ENCODE results near the gene QTRT2.

The QTRT2 gene

DNA sequence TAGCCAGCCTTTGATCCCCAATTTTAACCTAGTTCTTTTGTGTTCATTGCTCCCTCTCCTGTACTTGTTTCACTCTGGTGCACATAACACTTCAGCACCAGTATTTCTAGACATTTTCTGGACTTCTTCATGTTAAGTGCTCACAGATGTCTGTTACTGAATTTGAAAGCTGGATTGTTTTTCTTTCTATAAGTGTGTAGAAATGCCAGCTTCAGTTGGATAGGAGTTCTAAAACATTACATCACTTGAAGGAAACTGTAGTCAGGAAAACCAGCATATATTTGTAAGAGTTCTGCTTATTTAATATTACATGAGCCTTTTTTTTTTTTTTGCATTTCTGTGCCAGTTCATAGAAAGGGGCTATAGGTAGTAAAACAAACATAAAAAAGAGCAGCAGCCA lies 21.6 kb downstream of the QTRT2 start:
- no peak for DNase-seq (ENCODE audit: low read depth, low spot score)

- no peak for DNase-seq (ENCODE audit: low read depth, low spot score)
Measured at GRCh38 chr3:114079761-114080160, 23.2 kb downstream of the QTRT2 start.

DNA sequence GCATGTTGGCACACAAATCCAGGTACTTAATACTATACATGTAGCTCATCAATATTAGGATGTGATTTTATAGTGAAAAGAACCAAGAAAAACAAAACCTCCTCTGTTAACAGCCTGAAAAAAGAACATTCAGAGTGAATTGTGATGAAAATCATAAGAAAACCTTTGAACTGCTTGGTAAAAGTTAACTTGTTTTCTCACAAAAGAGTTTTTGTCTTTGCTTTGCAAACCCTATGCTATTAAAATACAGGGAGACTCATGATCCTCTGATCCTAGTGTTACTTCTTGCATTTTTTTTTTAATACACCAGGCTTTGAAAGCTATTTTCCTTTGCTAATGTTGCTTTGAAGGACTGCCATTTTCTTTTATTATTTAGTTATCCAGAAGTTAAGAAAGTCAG lies 23.7 kb downstream of the QTRT2 start:
- DNase-seq (ENCODE audit: low read depth, low spot score): no peak

GRCh38 chr3:114081037-114081436 lies 24.5 kb downstream of the QTRT2 start:
- DNase-seq (ENCODE audit: low read depth, low spot score): no peak

DNA sequence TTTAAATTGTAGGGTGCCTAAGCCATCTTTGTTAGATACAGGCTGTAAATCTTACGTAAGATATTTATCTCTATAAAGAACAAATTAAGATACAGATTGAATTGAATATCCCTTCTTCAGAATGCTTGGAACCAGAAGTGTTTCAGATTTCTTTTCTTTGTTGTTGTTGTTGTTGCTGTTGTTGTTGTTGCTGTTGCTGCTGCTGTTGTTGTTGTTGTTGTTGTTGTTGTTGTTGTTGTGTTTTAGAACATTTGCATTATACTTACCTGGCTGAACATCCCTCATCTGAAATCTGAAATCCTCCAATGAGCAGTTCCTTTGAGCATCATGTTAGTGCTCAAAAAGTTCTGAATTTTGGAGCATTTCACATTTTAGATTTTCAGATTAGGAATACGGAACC lies 26.6 kb downstream of the QTRT2 start:
- no peak for DNase-seq (ENCODE audit: low read depth, low spot score)

DNA sequence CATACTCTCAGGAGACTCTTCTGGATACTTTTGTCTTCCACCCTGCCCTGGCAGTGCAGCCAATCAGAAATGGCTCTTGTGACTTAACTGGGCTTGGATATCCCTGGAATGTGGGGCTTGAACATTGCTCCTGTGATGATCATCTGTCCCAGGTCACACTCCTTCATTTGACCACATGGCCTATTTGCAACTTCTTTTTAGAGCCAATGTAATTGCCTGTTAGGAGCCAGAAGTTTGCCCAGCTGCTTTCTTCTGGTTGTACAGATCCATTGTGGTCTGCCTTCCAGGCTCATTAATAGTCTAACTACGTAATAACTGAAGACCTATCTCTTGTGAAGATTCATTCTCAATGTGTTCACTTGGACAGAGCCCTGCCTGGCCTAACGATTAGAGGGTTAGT lies 29.8 kb downstream of the QTRT2 start:
- no peak for DNase-seq (ENCODE audit: low read depth, low spot score)

DNA sequence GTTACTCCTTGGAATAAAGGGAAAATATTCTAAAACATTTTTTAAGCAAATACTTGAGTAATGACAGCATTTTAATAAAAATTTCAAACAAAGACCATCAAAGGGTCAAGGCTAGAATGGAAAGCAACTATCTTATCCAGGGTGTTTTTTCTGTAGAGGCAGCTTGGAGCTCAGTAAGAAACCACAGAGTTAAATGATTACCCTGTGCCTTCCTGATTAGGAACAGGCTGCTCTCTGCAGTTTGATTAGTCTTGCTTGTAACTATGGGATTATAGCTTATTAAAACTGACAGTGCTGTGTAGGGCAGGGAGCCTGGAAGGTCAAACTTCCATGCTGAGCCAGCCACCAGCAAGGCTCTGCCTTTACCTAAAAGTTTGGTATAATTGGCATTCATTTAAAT lies 33.1 kb downstream of the QTRT2 start:
- no peak for DNase-seq (ENCODE audit: low read depth, low spot score)

GRCh38 chr3:114092151-114093015 lies 35.8 kb downstream of the QTRT2 start:
- DNase-seq (ENCODE audit: low read depth, low spot score): peak; percentile 33

DNA sequence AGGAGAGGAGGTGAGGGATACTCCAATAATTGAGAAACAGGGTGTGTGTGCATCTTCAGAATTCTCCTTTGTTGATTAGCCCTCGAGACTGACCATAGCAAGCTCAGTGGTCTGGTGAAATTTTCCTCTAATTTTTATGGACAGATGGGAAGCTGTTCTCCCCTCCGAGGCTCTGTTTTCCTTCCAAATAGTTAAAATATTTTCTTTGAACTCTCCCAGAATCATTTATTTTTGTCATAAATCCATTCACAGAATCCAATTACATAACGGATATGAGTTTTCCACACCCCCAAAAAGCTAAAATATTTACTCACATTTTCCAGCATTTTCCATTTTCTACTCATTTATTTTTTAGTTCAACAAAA lies 36.5 kb downstream of the QTRT2 start:
- DNase-seq (ENCODE audit: low read depth, low spot score): no peak

- peak; percentile 58 for DNase-seq (ENCODE audit: low read depth, low spot score)
Measured at GRCh38 chr3:114093596-114093995, 37.1 kb downstream of the QTRT2 start.

GRCh38 chr3:114095796-114096195 lies 39.3 kb downstream of the QTRT2 start:
- no peak for DNase-seq (ENCODE audit: low read depth, low spot score)

DNA sequence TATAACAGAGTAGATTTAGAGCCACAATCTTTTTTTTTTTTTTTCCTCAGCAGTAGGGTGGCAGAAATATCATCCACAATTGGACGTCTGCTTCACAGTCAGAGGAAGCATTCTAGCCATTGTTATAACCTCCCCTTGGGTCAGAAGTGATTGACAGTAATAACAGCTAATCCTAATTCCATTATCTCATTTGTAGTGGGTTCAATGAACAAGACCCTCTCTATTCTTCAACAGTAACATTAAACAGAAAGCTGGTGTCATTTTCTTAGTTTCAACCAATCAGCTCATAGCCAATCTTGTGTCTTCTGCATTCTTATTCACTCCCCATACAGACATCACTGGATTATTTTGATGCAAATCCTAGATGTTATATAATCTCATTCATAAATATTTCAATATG lies 44.6 kb downstream of the QTRT2 start:
- no peak for DNase-seq (ENCODE audit: low read depth, low spot score)

- DNase-seq (ENCODE audit: low read depth, low spot score): no peak
Measured at GRCh38 chr3:114103181-114103580, 46.6 kb downstream of the QTRT2 start.

DNA sequence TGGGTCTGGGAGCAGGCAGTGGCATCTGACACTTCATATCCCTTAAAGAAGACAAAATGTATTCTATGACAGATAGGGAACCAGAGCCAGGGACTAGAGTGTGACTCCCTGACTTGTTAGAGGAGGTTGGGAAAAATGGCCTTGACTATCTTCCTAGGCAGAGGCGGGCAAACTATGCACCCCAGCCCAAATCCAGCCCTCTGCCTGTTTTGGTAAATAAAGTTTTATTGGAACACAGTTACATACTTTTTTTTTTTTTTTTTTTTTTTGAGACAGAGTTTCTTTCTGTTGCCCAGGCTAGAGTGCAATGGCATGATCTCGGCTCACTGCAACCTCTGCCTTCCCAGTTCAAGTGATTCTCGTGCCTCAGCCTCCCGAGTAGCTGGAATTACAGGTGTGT lies 47.3 kb downstream of the QTRT2 start:
- no peak for DNase-seq (ENCODE audit: low read depth, low spot score)

- DNase-seq (ENCODE audit: low read depth, low spot score): peak; percentile 7
Measured at GRCh38 chr3:114104414-114104813, 47.9 kb downstream of the QTRT2 start.

DNA sequence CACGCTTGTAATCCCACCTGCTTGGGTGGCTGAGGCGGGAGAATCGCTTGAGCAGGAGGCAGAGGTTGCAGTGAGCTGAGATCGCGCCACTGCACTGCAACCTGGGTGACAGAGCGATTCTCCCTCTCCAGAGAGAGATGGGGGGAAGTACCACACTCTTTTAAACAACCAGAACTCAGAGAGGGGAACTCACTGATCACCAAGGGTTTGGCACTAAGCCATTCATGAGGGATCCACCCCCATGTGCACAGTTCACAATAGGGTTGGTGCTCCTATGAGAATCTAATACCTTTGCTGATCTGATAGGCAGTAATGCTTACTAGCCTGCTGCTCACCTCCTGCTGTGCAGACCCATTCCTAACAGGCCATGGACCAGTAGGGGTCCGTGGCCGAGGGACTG lies 51.6 kb downstream of the QTRT2 start:
- no peak for DNase-seq (ENCODE audit: low read depth, low spot score)

DNA sequence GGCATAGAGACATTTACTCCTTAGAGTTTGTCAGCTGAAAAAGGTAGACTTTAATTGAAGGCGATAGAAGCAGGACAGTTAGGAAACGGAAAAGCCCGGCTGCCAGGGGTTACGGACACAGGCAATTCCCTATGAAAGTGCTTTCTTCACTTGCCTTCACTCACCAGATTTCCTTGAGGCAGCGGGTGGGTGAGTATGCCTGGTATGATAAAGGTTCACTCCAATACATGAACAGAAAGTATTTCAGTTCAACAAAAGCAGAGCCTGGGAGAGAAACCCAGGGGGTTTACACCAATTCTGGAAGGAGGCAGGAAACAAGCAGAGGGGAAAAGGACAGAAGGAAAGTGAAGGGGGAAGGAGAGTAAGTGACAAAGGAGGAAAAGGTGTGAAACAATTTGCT lies 53.9 kb downstream of the QTRT2 start:
- DNase-seq (ENCODE audit: low read depth, low spot score): peak; percentile 28

DNA sequence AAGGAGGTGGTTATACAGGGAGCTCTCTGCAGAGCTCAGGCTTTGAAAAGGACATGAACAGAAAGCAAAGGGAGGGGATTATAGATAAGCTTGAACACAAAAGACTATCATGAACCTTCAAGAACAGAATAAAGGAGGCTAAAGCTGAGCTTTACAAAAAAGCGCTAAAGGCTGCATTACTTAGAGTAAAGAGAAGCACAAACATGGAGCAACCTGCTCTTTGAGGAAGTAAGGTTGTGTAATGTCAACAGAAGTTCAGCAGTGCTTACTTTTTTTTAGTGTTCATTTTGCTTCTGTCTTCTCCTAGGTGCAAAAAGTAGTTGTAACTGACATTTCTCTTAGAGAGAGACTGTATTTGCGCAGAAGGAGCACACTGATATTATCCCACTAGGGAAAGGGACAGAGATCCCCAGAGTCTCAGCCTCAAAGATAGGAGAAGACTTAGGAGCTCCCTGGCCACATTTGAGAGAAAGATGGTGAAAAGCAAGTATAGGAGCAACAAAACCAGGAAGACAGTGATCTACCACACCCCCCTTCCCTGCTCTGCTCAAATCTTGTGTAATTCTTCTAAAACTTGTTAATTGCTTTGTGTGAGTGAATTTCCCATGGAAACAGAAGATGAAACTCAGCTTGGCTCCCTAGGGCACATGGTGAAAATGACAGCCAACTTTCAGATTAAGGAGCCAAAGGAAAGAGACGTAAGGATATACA lies 54.7 kb downstream of the QTRT2 start:
- DNase-seq (ENCODE audit: low read depth, low spot score): no peak

- peak; percentile 58 for DNase-seq (ENCODE audit: low read depth, low spot score)
Measured at GRCh38 chr3:114112696-114113095, 56.2 kb downstream of the QTRT2 start.

DNA sequence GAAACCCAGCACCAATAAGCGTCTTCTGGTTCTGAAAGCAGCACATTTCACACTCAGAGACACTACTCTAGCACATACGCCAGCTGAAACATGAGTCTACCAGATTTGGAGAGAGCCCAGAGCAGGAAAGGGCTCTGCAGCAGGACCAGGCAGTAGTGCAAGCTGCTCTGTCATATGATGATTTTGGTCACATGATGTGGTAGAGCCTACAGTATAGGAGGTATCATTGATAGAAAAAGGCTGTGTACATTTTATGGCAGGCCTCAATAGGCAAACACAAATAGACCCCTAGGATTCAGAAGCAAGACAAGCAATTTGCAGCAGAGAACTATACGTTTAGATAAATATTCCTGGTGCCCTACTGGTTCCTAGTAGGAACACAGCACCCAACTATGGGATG lies 58.2 kb downstream of the QTRT2 start:
- DNase-seq (ENCODE audit: low read depth, low spot score): no peak

DNA sequence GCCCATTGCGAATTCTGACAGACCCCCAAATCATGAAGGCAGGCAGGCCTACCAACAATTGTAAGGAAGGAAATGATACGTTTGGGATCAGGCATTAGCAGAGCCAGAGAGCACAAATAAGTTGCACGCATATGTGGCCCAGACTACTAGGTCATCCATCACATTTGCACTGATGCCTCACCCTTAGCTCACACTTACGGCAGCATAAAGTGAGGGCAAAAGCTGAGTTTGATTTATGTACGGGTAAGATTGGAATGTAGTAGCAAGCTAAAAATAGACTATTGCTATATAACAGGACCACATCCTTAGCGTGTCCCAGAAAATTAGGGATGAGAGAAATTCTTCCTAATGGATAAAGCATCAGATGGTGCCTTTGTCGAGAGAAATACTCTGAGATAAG lies 58.6 kb downstream of the QTRT2 start:
- DNase-seq (ENCODE audit: low read depth, low spot score): no peak

DNA sequence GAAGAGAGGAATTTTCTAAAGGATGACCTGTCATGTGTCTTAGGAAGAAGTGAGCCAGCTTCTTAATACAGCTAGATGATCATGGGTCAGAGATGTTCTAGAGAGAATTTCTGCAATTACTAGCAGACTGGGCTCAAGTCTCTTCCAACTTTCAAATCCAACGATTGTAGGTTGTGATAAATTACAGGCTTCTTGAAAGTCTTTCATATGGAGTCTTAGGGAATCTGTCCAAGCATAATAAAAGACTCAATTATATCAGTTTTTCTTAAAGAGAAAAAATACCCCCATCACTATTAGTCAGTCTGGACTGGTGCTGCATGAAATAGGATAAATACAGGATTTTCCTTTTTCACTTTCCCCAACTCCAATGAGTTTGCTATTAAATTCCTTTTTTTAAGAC lies 63.2 kb downstream of the QTRT2 start:
- peak; percentile 17 for DNase-seq (ENCODE audit: low read depth, low spot score)

GRCh38 chr3:114120211-114120610 lies 63.7 kb downstream of the QTRT2 start:
- DNase-seq (ENCODE audit: low read depth, low spot score): no peak
